NCI-H2029 treated with DMSO at 0.1 percent for 48 hours (cell line): ENCODE results near the gene ARVCF.

Experiments used
- DNase-seq: peaks from one replicate; lab custom pipeline; 2025; lab: John Stamatoyannopoulos, UW

Gene ARVCF

DNA sequence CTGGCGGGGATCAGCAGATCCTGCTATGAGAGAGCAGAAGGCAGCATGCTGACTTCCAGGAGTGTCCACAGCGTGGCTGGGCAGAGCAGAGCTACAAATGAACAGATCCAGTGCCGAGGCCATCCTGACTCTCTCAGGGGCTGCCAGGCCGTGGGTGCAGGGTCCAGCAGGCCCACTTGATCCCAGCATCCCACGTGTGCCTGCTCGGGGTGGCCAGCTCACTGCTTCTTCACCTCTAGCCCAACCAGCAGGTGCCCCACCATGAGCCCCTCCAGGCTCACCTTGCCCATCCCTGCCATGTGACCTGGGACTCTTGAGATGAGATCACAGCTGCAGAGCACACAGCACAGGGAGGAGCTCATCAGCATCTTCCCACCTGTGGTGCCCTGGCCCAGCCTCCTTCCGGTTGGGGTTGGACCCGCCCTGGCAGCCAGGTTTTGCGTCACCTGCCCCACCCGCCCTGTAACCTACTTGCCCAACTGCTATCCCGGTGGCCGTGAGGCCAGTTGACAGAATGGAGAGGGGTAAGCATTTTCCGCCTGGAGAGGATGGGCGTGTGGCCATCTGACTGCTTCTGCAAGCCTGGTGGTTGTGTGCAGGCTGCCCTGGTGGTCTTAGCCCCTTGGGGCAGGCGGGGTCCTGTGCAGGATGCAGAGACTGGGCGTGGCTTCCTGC lies 15.2 kb upstream of the ARVCF start:
- DNase-seq = no peak

DNA sequence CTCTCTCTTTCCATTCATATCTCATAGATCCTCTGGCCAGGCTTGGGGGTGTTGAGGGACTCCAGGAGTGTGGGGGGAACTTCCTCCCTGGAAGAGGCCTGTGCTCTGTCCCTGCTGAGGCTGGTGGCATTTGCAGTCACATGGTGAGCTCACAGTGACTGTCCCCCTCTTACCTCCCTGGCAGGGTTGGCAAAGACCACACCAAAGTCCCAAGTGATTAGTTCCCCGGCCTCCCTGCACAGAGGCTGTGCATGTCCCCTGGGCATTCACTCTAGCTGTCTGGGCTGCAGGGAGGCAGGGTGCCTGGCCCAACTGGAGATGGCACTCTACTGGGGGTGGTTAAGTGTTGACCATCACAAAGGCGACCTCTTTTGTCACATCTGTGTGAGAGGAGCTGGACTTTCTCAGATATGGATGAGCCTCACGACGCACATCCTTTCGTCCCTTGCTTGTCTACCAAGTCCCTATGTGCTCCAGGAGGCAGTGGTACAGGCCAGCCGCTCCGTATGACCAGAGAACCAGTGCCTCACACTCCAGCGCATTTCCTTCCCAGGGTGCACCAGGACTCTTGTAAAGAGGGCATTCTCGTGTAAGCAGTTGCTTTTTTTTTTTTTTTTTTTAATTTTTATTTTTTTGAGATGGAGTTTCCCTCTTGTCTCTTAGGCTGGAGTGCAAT lies 13.1 kb upstream of the ARVCF start:
- DNase-seq = no peak

DNA sequence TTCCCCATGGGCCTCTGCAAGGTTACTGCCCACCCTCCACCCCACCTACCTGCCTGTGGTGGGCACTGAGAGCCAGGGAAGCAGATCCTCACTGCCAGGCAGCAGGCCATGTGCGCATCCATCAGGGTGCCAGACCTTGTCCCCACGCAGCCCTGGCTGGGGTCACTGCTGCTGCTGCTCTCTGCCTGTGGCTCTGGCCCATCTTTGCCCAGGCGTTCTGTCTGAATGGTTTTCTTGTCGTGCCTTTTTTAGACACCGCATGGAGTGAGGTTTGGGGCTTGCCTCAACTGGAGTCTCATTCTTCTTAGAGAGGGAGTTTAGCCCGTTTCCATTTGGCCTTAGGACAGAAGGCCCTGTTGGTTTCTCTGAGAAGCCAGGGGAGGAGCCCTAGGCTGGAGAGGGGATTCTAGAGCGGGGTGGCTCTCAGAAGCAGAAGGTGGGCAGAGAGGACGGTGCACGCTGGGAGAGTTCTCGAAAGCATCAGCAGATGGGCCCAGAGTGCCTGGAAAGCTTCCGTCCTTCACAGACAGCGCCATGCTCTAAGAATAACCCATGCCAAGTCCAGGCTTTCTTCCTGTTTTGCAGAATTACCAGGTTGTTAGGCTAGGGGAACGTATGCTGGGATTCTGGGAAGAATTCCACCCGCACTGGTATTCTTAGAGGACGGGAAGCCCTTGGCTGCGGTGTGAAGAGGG lies 12.4 kb upstream of the ARVCF start:
- no peak for DNase-seq

DNA sequence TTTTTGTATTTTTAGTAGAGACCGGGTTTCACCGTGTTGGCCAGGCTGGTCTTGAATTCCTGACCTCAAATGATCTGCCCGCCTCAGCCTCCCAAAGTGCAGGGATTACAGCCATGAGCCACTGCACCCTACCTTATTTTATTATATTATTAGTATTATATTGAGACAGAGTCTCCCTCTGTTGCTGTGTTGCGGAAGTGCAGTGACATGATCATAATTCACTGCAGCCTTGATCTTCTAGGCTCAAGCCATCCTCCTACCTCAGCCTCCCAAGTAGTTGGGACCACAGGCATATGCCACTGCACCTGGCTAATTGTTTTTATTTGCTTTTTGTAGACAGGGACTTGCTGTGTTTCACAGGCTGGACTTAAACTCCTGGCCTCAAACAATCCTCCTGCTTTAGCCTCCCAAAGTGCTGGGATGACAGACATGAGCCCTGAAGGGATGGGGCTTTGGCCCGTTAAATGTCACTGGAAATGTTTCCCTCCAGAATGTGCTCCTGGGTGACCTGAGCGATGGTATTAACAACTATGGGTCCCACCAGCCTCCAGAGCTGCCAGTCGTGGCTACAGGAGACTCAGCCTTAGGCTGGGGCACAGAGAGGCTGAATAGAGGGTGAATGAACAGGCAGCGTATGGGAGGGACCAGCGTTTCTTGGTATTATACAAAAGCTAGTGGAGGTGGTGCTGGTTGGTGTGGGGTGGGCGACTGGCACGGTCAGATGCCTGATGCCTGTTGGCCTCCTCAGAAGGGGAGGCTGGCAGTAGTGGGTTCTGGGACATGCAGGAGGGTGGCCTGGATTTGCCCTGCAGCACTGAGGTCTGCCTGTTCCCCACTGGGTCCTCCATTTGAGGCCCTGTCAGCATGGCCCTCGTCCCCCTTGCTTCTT lies 11.6 kb upstream of the ARVCF start:
- no peak for DNase-seq

GRCh38 chr22:20026996-20027601 lies 10.5 kb upstream of the ARVCF start:
- no peak for DNase-seq

- DNase-seq = no peak
These were observed 9.7 kb upstream of the ARVCF start for GRCh38 chr22:20026204-20026908.

GRCh38 chr22:20025401-20026203 lies 9.0 kb upstream of the ARVCF start:
- no peak for DNase-seq

DNA sequence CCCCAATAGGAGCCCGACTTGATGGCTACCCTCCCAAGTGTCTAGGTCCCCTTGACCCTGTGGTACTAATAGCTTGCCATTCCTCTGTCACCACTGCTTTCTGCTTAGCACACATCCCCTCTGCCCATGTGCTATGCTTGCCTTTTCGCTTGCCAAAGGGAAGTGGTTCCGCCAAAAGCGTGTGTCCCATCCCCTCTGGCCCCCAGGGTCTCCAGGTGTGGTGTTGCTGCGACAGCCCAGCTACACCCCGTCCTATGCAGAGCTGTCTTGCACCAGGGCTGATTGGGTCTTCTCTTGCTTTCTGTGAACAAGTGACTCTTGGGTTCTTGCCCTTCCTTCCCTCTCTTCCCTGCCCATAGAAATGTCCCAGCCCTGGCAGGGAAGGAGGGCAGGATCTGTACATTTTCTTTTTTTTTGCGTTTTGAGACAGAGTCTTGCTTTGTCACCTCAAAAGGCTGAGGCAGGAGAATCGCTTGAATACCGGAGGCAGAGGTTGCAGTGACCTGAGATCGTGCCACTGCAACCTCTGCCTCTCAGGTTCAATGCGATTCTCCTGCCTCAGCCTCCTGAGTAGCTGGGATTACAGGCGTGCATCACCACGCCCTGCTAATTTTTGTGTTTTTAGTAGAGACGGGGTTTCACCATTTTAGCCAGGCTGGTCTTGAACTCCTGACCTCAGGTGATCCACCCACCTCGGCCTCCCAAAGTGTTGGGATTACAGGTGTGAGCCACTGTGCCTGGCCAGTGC lies 8.2 kb upstream of the ARVCF start:
- DNase-seq = no peak

GRCh38 chr22:20024225-20024624 lies 7.6 kb upstream of the ARVCF start:
- no peak for DNase-seq

- no peak for DNase-seq
These were observed 6.5 kb upstream of the ARVCF start for GRCh38 chr22:20022978-20023613.

DNA sequence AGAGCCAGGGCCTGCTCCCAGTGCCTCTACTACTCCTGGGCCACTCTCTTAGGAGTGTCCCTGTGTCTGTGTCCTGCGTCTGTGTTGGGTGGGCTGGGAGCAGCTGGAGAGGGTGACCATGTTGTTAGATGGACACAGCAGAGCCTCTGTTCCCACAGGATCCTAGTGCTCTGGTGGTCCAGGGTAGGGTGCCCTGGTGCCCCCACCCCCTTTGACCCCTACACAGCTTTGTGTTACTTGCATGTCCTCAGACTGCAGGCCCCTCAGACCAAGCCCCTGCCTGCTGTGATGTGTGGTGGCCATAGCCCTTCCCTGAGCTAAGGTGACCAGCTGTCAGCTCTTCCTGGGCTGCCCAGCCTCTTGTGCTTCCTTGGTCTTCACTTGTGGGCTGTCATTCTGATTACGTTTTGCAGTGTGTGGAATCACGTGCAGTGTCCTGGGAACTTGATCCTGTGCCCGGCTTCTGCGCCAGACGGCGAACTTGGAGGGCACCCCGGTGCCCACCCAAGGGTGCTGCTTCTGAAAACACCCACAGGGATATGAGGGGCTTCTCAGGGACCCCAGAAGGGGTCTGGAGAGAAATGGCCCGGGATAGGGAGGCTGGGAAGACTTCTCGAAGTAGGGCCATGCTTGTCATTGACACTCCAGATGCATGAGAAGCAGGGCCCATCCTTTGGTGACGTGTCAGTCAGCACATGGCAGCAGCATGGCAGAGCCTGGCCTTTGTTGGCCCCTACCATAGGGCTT lies 5.8 kb upstream of the ARVCF start:
- DNase-seq = no peak

- no peak for DNase-seq
These were observed 4.9 kb upstream of the ARVCF start for GRCh38 chr22:20021196-20022181.

DNA sequence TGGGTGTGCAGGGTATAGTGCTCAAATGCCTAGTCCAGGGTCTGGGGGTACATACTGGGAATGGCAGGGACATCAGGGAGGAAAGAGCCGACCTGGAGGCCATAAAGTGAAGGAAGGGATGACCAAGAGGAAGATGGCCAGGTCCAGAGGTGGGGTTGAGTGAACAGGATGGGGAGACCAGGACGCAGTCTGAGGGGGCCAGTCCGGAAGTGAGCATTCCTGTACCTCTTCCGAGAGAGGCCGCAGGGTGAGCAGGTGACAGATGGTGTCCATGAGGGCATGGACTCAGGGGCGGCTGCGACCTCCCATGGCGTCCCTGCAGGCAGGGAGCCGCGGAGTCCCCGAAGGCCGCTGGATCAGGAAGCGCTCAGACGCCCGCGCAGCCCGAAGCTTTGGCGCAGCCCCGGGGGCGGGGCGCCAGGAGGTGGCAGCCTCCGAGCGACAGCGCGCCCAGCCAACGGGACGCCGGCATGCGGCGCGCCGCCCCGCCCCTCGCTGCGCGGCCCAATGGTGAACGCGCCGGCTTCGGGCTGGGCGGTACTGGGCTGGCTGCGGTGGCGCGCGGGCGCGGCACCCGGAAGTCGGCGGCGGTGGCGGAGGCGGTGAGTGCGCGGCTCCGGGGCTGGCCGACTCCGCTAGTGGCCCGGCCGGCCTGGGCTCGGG lies 4.0 kb upstream of the ARVCF start, which contains the start of gene TANGO2:
TSS of gene TANGO2 (plus strand) at position 578 of the 663 bp plus-strand sequence. CDS start 15,689 bp downstream, outside the sequence.
- DNase-seq = peak; percentile 22

GRCh38 chr22:20019661-20020532 lies 3.3 kb upstream of the ARVCF start:
- DNase-seq = no peak

- DNase-seq = no peak
These were observed 1.4 kb upstream of the ARVCF start for GRCh38 chr22:20018001-20018400.

GRCh38 chr22:20017622-20017958 lies 967 bp upstream of the ARVCF start:
- DNase-seq = no peak
